DND-41 (cell line): ENCODE results near the gene ARX.

Experiments
- CTCF ChIP-seq: IDR thresholded peaks from 2 replicates; pipeline ENCODE4 v1.5.1; 2012; ENCODE audit warnings: borderline replicate concordance, low read length, moderate library complexity, mild to moderate bottlenecking; ENCODE audit not compliant: poor library complexity, severe bottlenecking; ENCODE audit errors: extremely low read depth
- EZH2 ChIP-seq: IDR thresholded peaks from 3 replicates; pipeline ENCODE4 v1.6.1; 2012; ENCODE audit warnings: borderline replicate concordance, low read depth, mild to moderate bottlenecking, moderate library complexity, low read length, inconsistent platforms; ENCODE audit not compliant: severe bottlenecking

- TF ChIP-seq CTCF (no peak), EZH2 (no peak)
Observed at GRCh38 chrX:24990535-24990934, 25.2 kb downstream of the ARX start.
